HEK293T (cell line): ENCODE data around the gene FAM8A1.

Source experiments
- CTCF ChIA-PET: fragments of 350-600 bp; formaldehyde crosslinking; extraction: SDS; loops from one replicate; lab custom pipeline; 2021; ENCODE audit warnings: antibody characterized with exemption, inconsistent platforms; lab: Yijun Ruan, JAX
- POLR2A ChIA-PET: fragments of 350-600 bp; formaldehyde crosslinking; extraction: SDS; loops from one replicate; lab custom pipeline; 2020; ENCODE audit warnings: antibody characterized with exemption, inconsistent platforms; lab: Yijun Ruan, JAX
- DNase-seq: peaks from one replicate; pipeline ENCODE4 v3.0.0; 2012; ENCODE audit warnings: mixed read lengths; ENCODE audit errors: extremely low spot score
- ARNT ChIP-seq: fragments of 450-650 bp; IDR thresholded peaks from 2 replicates; pipeline ENCODE4 v1.6.1; 2017; ENCODE audit warnings: mild to moderate bottlenecking
- BHLHE40 ChIP-seq: fragments of 450-650 bp; IDR thresholded peaks from 2 replicates; pipeline ENCODE4 v1.6.1; 2016; ENCODE audit warnings: mild to moderate bottlenecking, moderate library complexity, borderline replicate concordance
- CTBP1 ChIP-seq: fragments of 450-650 bp; IDR thresholded peaks from 2 replicates; pipeline ENCODE4 v1.6.1; 2016; ENCODE audit warnings: borderline replicate concordance
- ELF4 ChIP-seq: fragments of 450-650 bp; IDR thresholded peaks from 2 replicates; pipeline ENCODE4 v1.6.1; 2017; ENCODE audit warnings: antibody characterized with exemption
- FOXA1 ChIP-seq: fragments of 450-650 bp; IDR thresholded peaks from 2 replicates; pipeline ENCODE4 v1.6.1; 2016; ENCODE audit warnings: mild to moderate bottlenecking
- FOXK2 ChIP-seq: fragments of 450-650 bp; IDR thresholded peaks from 2 replicates; pipeline ENCODE4 v1.6.1; 2016; ENCODE audit warnings: mild to moderate bottlenecking
- FOXM1 ChIP-seq: fragments of 450-650 bp; IDR thresholded peaks from 2 replicates; pipeline ENCODE4 v1.6.1; 2017; ENCODE audit warnings: mild to moderate bottlenecking, borderline replicate concordance
- HDGF ChIP-seq: fragments of 450-650 bp; IDR thresholded peaks from 2 replicates; pipeline ENCODE4 v1.6.1; 2017; ENCODE audit warnings: antibody characterized with exemption, borderline replicate concordance
- L3MBTL2 ChIP-seq: fragments of 450-650 bp; conservative IDR thresholded peaks from 2 replicates; pipeline ENCODE4 v1.6.1; 2016; ENCODE audit warnings: mild to moderate bottlenecking
- LEF1 ChIP-seq: fragments of 450-650 bp; IDR thresholded peaks from 2 replicates; pipeline ENCODE4 v1.6.1; 2017; ENCODE audit warnings: mild to moderate bottlenecking, borderline replicate concordance
- NFRKB ChIP-seq: fragments of 450-650 bp; IDR thresholded peaks from 2 replicates; pipeline ENCODE4 v1.6.1; 2016; ENCODE audit warnings: mild to moderate bottlenecking, moderate library complexity
- SP1 ChIP-seq: fragments of 450-650 bp; IDR thresholded peaks from 2 replicates; pipeline ENCODE4 v1.6.1; 2017
- SUZ12 ChIP-seq: fragments of 450-650 bp; IDR thresholded peaks from 2 replicates; pipeline ENCODE4 v1.6.1; 2016; ENCODE audit warnings: mild to moderate bottlenecking
- TARDBP ChIP-seq: fragments of 450-650 bp; IDR thresholded peaks from 2 replicates; pipeline ENCODE4 v1.6.1; 2016
- ZNF384 ChIP-seq: fragments of 450-650 bp; IDR thresholded peaks from 2 replicates; pipeline ENCODE4 v1.6.1; 2016
- TF ChIP-seq, protein P1 (sequence below): fragments of 450-650 bp; IDR thresholded peaks from 2 replicates; pipeline ENCODE4 v1.6.1; 2016

FAM8A1 gene

DNA sequence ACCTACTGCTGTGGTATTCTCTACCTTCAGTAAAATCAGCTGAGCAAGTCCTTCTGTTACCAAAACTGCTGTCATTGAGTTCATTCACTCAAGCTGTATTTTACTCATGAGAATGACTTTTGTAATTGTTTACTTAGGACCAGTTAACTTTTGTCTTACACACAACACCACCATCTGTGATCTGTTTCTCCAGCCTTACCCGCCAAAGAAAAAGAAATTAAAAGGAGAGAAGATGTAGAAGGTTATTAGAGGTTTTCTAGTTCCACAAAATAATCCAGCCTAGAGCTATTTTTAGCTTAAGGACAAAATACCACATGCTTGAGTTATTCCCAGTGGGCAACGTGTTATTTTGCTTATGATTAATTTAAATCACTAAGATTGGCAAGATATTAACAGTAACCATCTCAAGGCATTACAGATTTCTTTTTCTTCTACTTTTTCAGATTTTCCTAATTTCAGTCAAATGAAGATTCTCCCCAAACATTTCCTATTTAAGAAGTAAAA lies 38.2 kb downstream of the FAM8A1 start:
- CTCF ChIA-PET: no interaction called here
- TF ChIP-seq TARDBP (no peak), FOXK2 (no peak), BHLHE40 (no peak), SUZ12 (no peak), FOXA1 (no peak), ZNF384 (no peak), SP1 (no peak), NFRKB (no peak), ELF4 (no peak), FOXM1 (no peak), L3MBTL2 (no peak), HDGF (no peak), ARNT (no peak), LEF1 (no peak), CTBP1 (no peak)
- TF ChIP-seq, protein P1, sequence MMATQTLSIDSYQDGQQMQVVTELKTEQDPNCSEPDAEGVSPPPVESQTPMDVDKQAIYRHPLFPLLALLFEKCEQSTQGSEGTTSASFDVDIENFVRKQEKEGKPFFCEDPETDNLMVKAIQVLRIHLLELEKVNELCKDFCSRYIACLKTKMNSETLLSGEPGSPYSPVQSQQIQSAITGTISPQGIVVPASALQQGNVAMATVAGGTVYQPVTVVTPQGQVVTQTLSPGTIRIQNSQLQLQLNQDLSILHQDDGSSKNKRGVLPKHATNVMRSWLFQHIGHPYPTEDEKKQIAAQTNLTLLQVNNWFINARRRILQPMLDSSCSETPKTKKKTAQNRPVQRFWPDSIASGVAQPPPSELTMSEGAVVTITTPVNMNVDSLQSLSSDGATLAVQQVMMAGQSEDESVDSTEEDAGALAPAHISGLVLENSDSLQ: no peak
- POLR2A ChIA-PET: no interaction called here
- no peak for DNase-seq

DNA sequence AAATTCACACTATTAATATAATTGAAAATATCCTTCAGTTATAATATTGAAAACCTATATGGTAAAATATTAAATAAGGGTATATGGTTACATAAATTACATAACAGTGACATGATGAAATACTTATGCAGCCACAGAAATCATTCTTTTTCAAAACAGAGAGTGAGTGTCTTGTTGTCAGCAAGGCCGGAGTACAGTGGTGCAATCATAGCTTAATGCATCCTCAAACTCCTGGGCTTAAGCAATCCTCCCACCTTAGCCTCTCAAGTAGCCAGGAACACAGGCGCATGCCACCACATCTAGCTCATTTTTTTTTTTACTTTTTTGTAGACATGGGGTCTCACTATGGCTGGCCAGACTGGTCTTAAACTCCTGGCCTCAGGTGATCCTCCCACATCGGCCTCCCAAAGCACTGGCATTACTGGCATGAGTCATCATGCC lies 40.4 kb downstream of the FAM8A1 start:
- POLR2A ChIA-PET: no interaction called here
- DNase-seq: no peak
- CTCF ChIA-PET: no interaction called here
- TF ChIP-seq SUZ12: no peak
- TF ChIP-seq, protein P1: no peak
- no peak for TF ChIP-seq L3MBTL2
- TF ChIP-seq FOXM1: no peak
- no peak for TF ChIP-seq ELF4
- TF ChIP-seq CTBP1: no peak
- no peak for TF ChIP-seq ZNF384
- TF ChIP-seq HDGF: no peak
- no peak for TF ChIP-seq NFRKB
- no peak for TF ChIP-seq FOXA1
- TF ChIP-seq BHLHE40: no peak
- no peak for TF ChIP-seq LEF1
- no peak for TF ChIP-seq TARDBP
- no peak for TF ChIP-seq SP1
- no peak for TF ChIP-seq FOXK2
- no peak for TF ChIP-seq ARNT

DNA sequence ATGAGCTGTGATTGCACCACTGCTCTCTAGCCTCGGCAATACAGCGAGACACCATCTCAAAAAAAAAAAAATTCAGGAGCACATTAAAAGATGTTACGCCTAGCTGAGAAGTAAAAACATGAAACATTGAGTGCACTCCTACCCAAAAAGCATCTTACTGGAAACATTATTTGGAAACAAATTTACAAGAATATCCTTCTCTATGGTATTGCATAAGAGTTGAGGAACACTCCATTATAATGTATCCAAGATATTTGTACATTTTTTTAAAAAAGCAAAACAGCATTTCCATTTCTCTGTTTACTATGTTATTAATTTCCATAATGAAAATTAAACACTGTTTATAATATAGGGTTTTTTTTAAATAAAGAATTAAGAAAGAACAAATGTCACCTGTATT lies 48.6 kb downstream of the FAM8A1 start:
- ChIA-PET POLR2A (no interaction called here), CTCF (no interaction called here)
- DNase-seq: no peak
- TF ChIP-seq ZNF384 (no peak), LEF1 (no peak), ARNT (no peak), ELF4 (no peak), BHLHE40 (no peak), FOXK2 (no peak), FOXM1 (no peak), TARDBP (no peak), SUZ12 (no peak), CTBP1 (no peak), SP1 (no peak), HDGF (no peak), FOXA1 (no peak)

DNA sequence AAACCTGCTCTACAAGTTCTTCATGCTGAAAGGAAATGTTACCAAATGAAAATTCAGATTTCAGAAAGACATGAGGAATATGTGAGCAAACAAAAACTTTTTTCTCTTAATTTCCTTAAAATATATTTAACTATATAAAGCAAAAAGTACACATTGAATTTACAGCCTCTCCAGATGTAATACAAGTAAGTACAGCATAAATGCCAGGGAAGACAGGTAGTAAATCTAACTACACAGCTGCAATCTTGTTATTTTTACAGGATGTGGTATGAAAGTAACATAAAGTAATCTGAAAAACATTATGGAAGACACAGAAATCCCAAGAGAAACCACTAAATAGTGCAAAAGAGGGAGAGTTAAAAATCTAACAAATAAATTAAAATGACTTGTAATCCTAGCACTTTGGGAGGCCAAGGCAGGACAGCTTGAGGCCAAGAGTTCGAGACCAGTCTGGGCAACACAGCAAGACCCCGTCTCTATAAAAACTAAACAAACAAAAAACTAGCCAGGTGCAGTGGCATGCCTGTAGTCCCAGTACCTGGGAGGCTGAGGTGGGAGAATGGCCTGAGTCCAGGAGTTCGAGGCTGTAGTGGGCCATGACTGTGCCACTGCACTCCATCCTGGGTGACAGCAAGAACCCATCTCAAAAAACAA lies 50.7 kb downstream of the FAM8A1 start:
- TF ChIP-seq FOXM1 (no peak), FOXK2 (no peak), FOXA1 (no peak), NFRKB (no peak), BHLHE40 (no peak), ARNT (no peak), SP1 (no peak), TARDBP (no peak), ELF4 (no peak), HDGF (no peak), SUZ12 (no peak), ZNF384 (no peak), L3MBTL2 (no peak), LEF1 (no peak)
- TF ChIP-seq, protein P1: no peak
- no peak for DNase-seq
- ChIA-PET POLR2A (no interaction called here), CTCF (no interaction called here)

DNA sequence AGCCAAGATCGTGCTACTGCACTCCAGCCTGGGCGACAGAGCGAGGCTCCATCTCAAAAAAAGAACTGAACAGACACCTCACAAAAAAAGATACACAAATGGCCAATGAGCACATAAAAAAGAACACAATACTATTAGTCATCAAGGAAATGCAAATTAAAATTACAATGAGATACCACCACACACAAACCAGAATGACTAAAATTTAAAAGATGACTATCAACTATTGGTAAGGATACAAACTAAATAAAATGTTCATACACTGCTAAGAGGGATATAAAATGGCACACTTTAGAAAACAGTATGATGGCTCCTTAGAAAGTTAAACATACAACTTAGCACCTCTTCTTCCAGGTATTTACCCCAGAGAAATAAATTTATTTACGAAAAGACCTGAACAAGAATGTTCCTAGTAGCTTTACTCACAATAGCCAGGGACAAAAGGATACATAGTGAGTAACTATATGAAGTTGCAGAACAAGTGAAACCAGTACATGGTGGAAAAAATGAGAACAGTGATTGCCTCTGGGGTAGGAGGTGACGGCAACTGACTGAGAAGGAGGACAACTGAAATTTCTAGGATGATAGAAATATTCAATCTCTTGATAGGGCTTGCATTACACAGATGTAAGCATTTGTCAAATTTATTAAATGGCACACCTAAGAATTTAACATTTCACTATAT lies 53.2 kb downstream of the FAM8A1 start:
- DNase-seq: no peak
- no peak for TF ChIP-seq SP1
- TF ChIP-seq LEF1: no peak
- TF ChIP-seq FOXM1: no peak
- TF ChIP-seq L3MBTL2: no peak
- no peak for TF ChIP-seq FOXK2
- no peak for TF ChIP-seq SUZ12
- TF ChIP-seq ARNT: no peak
- TF ChIP-seq CTBP1: no peak
- TF ChIP-seq NFRKB: no peak
- TF ChIP-seq ELF4: no peak
- TF ChIP-seq TARDBP: no peak
- TF ChIP-seq BHLHE40: no peak
- no peak for TF ChIP-seq FOXA1
- no peak for TF ChIP-seq HDGF
- TF ChIP-seq, protein P1: no peak
- no peak for TF ChIP-seq ZNF384
- ChIA-PET CTCF (no interaction called here), POLR2A (no interaction called here)
